Measurements from ENCODE around the gene UNC50.

DNA sequence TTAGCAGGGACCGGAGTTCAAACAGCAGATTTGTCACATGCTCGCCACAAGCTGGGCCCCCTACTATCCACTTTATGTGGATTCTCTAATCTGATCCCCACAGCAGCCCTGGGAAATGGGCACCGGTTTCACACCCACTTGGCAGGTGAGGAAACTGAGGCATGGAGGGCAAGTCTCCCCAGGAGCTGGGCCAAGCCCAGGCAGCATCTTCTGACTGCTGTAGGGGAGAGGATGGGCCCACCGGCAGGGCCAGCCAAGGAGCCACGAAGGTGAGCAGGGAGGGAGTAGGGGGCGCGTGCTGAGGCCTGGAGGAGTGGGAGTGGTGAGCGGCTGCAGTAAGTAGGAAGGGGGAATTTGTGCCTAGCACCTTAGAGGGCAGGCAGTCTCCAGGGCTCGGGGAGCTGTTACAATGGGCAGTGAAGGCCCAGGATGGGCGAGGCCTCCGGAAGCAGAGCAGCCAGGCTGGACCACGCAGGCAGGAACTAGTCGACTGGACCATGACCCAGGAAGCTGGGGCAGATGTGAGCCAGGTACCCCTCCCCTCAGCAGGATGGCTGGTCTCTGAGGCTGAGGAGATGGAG lies 37.2 kb upstream of the UNC50 start:
- TF ChIP-seq CTCF (optimal IDR thresholded peaks at IDR 0.05 in 1 of 3, IDR thresholded peaks at IDR 0.05 in 1 of 3, conservative IDR thresholded peaks at IDR 0.05 in 1 of 3; ENCODE audit: extremely low read depth in 1 of 3, insufficient read depth in 2 of 3, low read length in 3 of 3): no peak
- no peak for TF ChIP-seq EZH2 (IDR thresholded peaks at IDR 0.05; ENCODE audit: low read length)

All from keratinocyte (primary cell).